Gastrocnemius medialis (tissue), 4 donors: ENCODE data around the gene NOC4L.

Experiments
- CTCF ChIP-seq, 5 experiments: fragments of 450-650 bp in 3 of 5; fragments of 200-600 bp in 2 of 5; sonication (generic) in 2 of 5; IDR thresholded peaks in 4 of 5; conservative IDR thresholded peaks in 1 of 5; 1 replicate in 4 of 5; 2 replicates in 1 of 5; pipeline ENCODE4 v1.5.1; 2016 to 2019; ENCODE audit warnings: antibody characterized with exemption in 5 of 5, mild to moderate bottlenecking in 3 of 5, moderate library complexity in 3 of 5
- POLR2A ChIP-seq, 2 donors: fragments of 450-650 bp; IDR thresholded peaks; one replicate each; pipeline ENCODE4 v1.6.1; 2017; ENCODE audit warnings: antibody characterized with exemption in 2 of 2, mild to moderate bottlenecking in 2 of 2, moderate library complexity in 2 of 2

GRCh38 chr12:132179431-132180362, 35.4 kb downstream of the NOC4L start:
- TF ChIP-seq CTCF (IDR thresholded peaks at IDR 0.05 in 4 of 5, conservative IDR thresholded peaks at IDR 0.05 in 1 of 5) (no peak), POLR2A (IDR thresholded peaks at IDR 0.05) (no peak)
